Hematopoietic multipotent progenitor cell treated with erythropoietin and hydrocortisone succinate and interleukin-3 and kit ligand, for 15 days (in vitro differentiated cells): ENCODE data around the gene EOGT.

ENCODE experiments used
- DNase-seq: peaks from one replicate; pipeline ENCODE4 v3.0.0-alpha.2; 2015; ENCODE audit warnings: low spot score

The EOGT gene

GRCh38 chr3:68957895-68958294 lies 55.6 kb downstream of the EOGT start:
- DNase-seq = no peak

- no peak for DNase-seq
Observed at GRCh38 chr3:68953816-68954444, 59.6 kb downstream of the EOGT start.

GRCh38 chr3:68945225-68945624 lies 68.3 kb downstream of the EOGT start:
- DNase-seq = no peak

- no peak for DNase-seq
Observed at GRCh38 chr3:68943753-68944500, 69.6 kb downstream of the EOGT start.

- DNase-seq = no peak
Observed at GRCh38 chr3:68941055-68941454, 72.4 kb downstream of the EOGT start.

- no peak for DNase-seq
Observed at GRCh38 chr3:68936856-68937255, 76.6 kb downstream of the EOGT start.

- DNase-seq = no peak
Observed at GRCh38 chr3:68935778-68936177, 77.7 kb downstream of the EOGT start.

- DNase-seq = no peak
Observed at GRCh38 chr3:68931406-68932149, 81.9 kb downstream of the EOGT start.
